Activated CD8-positive, alpha-beta memory T cell treated with anti-CD3 and anti-CD28 coated beads, Interleukin-2, amount 10 ng/mL, durations not matched to agents 7 days and 5 days (primary cell): ENCODE measurements around the gene UBA3. TPM values are rescaled to one million over a fixed set of nuclear protein-coding genes. Genes with fewer than 3 reads are reported as not detected.
A peak's percentile ranks its signal among the peaks of the same experiment; 100 is the strongest.

Experiments
- ATAC-seq: fragments of 150-1000 bp; cut with Tn5 transposase; one replicate; pipeline ENCODE4 v1.10.0; 2021; ENCODE audit warnings: moderate library complexity
- CTCF ChIA-PET: fragments of 350-600 bp; sonication (Branson Sonifier 250); formaldehyde crosslinking; loops from one replicate; lab custom pipeline; 2021; ENCODE audit warnings: antibody characterized with exemption; lab: Charles Lee
- DNase-seq: peaks from one replicate; pipeline ENCODE4 v3.0.0-alpha.2; 2020
- H3K27ac Mint-ChIP-seq: one replicate; pipeline ENCODE4 v1.8.0; 2021; ENCODE audit warnings: mild to moderate bottlenecking, mixed read lengths
- H3K27me3 Mint-ChIP-seq: one replicate; pipeline ENCODE4 v1.8.0; 2021; ENCODE audit warnings: mixed read lengths
- H3K36me3 Mint-ChIP-seq: one replicate; pipeline ENCODE4 v1.8.0; 2021; ENCODE audit warnings: mild to moderate bottlenecking, mixed read lengths
- H3K4me1 Mint-ChIP-seq: one replicate; pipeline ENCODE4 v1.8.0; 2021; ENCODE audit warnings: mixed read lengths
- H3K4me3 Mint-ChIP-seq: one replicate; pipeline ENCODE4 v1.8.0; 2021; ENCODE audit warnings: mild to moderate bottlenecking, moderate library complexity, mixed read lengths
- H3K9me3 Mint-ChIP-seq: one replicate; pipeline ENCODE4 v1.8.0; 2022; ENCODE audit warnings: low read depth, mixed read lengths
- total RNA-seq, 2 experiments: library from RNA; stranded (reverse); gene quantifications; one replicate each; pipeline ENCODE4 v1.2.3, GENCODE V29; 2021

The UBA3 gene
- total RNA-seq, 2 experiments from 2014 or later: 104 to 133 TPM

DNA sequence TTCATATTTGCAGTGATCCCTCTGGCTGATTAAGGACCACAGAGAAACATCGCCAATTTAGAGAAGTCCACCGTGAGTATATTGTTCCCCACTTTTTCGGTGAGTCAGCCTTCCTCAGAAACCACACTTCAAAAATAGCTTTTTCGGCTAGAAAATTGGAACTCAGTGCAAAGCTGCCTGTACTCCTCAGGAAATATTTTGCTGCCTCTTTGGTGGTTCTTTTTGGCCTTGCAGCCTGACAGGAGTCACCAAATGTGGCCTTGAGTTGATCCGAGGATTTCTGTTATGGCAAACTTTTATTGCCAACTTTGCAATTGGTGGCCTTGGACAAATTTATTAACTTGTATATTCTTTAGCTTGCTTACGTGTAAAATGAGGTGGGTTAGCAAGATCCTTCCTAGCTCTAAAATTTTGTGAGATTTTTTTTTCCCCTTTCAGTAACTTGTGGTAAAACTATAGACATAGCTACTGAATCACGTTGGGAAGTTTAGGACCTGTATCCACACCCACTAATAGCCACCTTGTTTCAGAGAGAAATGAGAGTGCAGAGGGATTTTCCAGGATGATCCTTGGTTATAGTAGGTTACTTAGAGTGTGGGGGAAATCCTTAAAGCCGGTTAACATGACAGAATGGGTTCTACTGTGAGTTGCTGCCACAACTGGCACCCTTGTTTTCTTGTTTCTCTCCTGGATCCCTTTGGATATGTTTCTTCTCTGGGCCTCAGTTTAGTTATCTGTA, 14.5 kb upstream of the UBA3 start:
- CTCF ChIA-PET: interaction anchor here (0.7 to 2.9 kb wide), 6 partner anchors 12 to 50 kb away, joined by 3 to 12 read pairs (median 4); partner anchors contain the start of gene TMF1
- Mint-ChIP-seq H3K36me3 (peaks cover 66% of the 10 kb centered on the region), H3K4me1 (peaks cover 80% of the 10 kb centered on the region), H3K4me3 (peak overlapping the region; percentile 68), H3K27ac (peak overlapping the region; percentile 93), H3K9me3 (no peaks in the 10 kb centered on the region), H3K27me3 (no peaks in the 10 kb centered on the region)
- DNase-seq (no peak), ATAC-seq (peak; percentile 9)

DNA sequence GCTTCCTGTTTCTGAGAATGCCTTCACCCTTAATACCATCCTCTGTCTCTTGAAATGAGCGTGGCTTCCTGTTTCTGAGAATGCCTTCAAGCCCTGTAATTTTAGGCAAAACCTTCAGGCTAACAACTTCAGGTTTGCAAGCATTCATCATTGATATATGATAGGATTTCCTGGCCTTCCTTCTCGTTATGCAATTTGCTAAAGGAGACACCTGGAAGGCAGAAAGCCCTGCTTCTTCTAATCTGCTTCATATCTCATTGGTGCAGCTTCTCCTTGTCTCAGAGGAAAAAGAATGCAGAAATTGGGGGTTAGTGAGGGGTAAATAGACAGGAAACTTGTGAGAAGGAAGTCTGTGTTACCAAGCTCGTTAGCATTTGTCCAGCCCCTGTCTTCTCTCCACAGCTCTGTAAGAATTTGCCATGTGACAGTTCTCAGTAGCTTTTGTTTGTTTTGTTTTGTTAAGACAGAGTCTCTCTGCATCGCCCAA, 11.9 kb upstream of the UBA3 start:
- H3K36me3 Mint-ChIP-seq: peaks cover 75% of the 10 kb centered on the region
- peak; percentile 68 for DNase-seq
- H3K9me3 Mint-ChIP-seq: no peaks in the 10 kb centered on the region
- H3K4me3 Mint-ChIP-seq: peak overlapping the region; percentile 68
- no peaks in the 10 kb centered on the region for H3K27me3 Mint-ChIP-seq
- peak overlapping the region; percentile 93 for H3K27ac Mint-ChIP-seq
- CTCF ChIA-PET: interaction anchor here (1.2 to 2.8 kb wide), 5 partner anchors 10 to 70 kb away, joined by 3 to 10 read pairs (median 6); partner anchors contain the start of gene TMF1
- peak; percentile 74 for ATAC-seq
- peaks cover 84% of the 10 kb centered on the region for H3K4me1 Mint-ChIP-seq

DNA sequence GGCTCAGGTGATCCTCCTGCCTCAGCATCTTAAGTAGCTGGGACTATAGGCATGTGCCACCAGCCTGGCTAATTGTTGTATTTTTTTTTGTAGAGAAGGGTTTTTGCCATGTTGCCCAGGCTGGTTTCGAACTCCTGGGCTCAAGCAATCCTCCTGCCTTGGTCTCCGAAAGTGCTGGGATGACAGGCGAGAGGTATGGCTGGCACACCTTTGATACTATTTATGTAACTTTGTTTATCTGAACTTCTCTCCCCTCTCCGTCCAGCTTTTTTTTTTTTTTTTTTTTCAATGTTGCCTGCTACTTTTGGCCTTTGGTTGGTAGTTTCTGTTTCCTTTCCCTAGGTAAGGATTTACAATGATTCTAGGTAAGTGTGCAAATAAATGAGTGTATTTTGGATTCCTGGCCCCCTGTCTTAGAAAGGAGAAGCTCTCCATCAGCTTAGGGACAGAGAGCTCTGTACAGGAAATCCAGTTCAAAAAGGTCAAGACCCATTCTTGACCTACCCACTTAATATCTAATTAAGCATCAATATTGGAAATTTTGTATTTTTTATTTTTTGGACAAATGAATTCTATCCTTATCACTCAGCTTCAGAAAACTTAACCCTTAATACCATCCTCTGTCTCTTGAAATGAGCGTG, 11.3 kb upstream of the UBA3 start:
- Mint-ChIP-seq H3K36me3 (peaks cover 76% of the 10 kb centered on the region), H3K9me3 (no peaks in the 10 kb centered on the region), H3K27ac (peak overlapping the region; percentile 93), H3K4me1 (peaks cover 80% of the 10 kb centered on the region), H3K27me3 (no peaks in the 10 kb centered on the region), H3K4me3 (peak overlapping the region; percentile 68)
- ATAC-seq: peak; percentile 5
- no peak for DNase-seq
- CTCF ChIA-PET: interaction anchor here (1.2 to 2.8 kb wide), 5 partner anchors 10 to 70 kb away, joined by 3 to 10 read pairs (median 6); partner anchors contain the start of gene TMF1

DNA sequence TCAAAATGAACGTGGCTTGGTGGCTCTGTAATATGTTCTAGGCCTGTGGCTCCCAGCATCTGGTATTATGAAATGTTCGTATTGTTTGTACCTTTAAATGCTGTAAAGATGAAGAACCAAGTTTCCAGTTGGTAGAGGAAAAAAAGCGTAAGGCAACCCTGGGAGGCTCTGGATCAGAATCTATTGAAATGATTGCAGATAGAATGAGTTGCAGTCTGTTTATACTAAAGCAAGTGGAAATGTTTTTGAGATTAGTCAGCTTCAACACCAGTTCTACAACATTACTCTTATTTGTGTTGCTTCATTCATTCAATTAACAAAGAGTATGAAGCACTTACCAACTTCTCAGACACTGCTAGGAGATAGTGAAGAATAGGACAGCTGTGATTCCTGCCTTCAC, 9.9 kb upstream of the UBA3 start:
- H3K27me3 Mint-ChIP-seq: no peaks in the 10 kb centered on the region
- ATAC-seq: no peak
- H3K27ac Mint-ChIP-seq: peak overlapping the region; percentile 80
- CTCF ChIA-PET: interaction anchor here (1.2 to 8.8 kb wide), 6 partner anchors 26 to 44 kb away, joined by 3 to 49 read pairs (median 4); partner anchors contain the start of gene TMF1
- peaks cover 67% of the 10 kb centered on the region for H3K4me1 Mint-ChIP-seq
- DNase-seq: no peak
- H3K36me3 Mint-ChIP-seq: peaks cover 74% of the 10 kb centered on the region
- H3K9me3 Mint-ChIP-seq: no peaks in the 10 kb centered on the region
- peak overlapping the region; percentile 97 for H3K4me3 Mint-ChIP-seq

DNA sequence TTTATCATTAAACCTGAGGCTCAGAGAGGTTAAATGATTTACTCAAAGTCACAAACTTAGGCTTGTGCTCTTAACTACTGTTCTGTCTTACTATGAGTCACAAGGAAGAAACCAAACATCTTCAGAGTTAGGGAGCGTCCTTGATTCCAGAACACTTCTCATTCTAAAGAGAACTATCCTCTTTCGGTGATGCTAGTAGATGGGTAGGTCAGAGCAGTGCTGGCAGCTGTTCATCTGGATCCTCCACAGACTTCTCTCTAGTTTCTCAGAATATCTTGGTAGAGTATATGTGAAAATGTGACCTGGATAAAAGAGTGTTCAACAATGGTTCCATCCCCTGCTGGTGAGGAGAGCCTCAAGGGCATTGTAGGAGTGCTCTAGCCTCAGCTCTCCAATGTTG, 7.9 kb upstream of the UBA3 start:
- CTCF ChIA-PET: interaction anchor here (1.0 to 8.8 kb wide), 3 partner anchors 31 to 40 kb away, joined by 3 to 49 read pairs (median 5); partner anchors contain the start of gene TMF1
- Mint-ChIP-seq H3K36me3 (peaks cover 59% of the 10 kb centered on the region), H3K4me1 (peaks cover 63% of the 10 kb centered on the region), H3K27ac (peak overlapping the region; percentile 83), H3K27me3 (no peaks in the 10 kb centered on the region), H3K4me3 (peak overlapping the region; percentile 97), H3K9me3 (no peaks in the 10 kb centered on the region)
- ATAC-seq (no peak), DNase-seq (no peak)

DNA sequence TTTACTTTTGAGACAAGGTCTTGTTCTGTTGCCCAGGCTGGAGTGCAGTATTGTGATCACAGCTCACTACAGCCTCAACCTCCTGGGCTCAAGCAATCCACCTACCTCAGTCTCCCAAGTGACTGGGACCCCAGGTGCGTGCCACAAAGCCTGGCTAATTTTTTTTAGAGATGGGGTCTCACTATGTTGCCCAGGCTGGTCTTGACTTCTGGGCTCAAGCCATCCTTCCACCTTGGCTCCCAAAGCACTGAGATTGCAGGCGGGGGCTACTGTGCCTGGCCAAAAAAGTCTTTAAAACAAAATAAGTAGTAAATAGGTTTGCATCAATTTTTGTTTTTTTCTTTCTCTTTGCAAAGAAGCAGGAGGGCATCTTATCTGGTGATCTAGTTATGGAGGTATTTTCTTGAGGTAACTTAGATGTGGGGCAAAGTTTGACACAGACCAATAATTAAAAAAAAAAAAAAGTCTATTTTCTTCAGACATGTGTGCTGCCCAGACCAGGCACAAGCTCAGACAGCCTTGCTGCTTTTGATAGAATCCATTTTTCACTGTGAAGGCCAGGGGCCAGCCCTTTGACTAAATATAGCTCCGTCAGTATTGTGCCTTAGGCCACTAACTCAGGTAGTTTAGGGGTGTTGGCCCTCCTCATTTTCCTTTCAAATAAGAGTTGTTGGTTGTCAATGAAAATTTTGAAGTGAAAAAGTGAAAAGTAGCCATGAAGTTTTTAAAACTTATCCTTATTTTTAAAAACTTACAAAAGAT, 7.0 kb upstream of the UBA3 start:
- Mint-ChIP-seq H3K27me3 (no peaks in the 10 kb centered on the region), H3K27ac (peak overlapping the region; percentile 81), H3K9me3 (no peaks in the 10 kb centered on the region), H3K36me3 (peaks cover 53% of the 10 kb centered on the region), H3K4me3 (peak overlapping the region; percentile 97), H3K4me1 (peaks cover 62% of the 10 kb centered on the region)
- ATAC-seq (no peak), DNase-seq (no peak)
- CTCF ChIA-PET: interaction anchor here (1.0 to 8.8 kb wide), 5 partner anchors 12 to 40 kb away, joined by 3 to 49 read pairs (median 4); partner anchors contain the start of gene TMF1

DNA sequence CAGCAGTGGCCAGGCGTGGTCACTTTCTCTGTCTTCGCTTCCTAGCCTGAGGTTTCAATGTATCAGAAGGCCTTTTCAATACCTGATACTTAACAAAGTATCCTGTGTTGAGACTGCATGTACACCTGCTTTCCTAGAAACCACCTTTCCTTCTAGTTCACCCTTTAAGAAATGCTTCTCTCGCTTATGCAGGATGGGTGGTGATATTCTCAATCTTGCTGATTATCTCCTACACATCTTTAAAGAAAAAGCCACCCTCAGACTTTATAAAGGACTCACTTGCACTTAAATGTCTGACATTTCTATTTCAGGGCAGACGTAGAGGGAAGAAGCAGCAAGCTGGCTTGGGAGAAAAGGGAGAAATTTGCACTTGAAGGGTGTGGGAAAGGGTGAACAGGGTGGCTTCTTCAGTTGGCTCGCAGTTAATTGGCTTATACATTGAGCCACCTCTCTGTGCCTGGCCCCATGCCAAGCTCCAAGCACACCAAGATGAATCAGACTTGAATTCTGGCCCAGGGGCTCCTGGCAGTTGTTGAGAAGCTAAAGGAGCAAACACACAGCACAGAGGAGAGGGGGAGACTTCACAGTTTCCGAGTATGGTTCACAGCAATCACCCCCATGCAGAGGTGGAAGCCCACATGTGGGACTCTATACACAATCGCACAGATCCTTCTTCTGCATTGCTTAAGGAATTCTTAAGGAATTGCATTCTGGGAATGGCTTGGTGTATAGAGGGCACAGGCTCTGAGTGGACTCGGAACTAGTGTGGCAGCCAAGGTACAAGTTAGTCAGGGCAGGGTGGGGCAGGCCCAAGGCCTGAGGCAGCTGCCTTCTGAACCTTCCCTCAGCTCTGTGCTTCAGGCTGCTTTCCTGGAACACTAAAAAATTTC, 5.9 kb upstream of the UBA3 start:
- H3K36me3 Mint-ChIP-seq: peaks cover 46% of the 10 kb centered on the region
- H3K9me3 Mint-ChIP-seq: no peaks in the 10 kb centered on the region
- no peaks in the 10 kb centered on the region for H3K27me3 Mint-ChIP-seq
- H3K27ac Mint-ChIP-seq: peak overlapping the region; percentile 94
- peak overlapping the region; percentile 97 for H3K4me3 Mint-ChIP-seq
- CTCF ChIA-PET: interaction anchor here (0.7 to 8.8 kb wide), 7 partner anchors 10 to 75 kb away, joined by 3 to 49 read pairs (median 5); partner anchors contain the start of gene TMF1
- ATAC-seq (peak; percentile 21), DNase-seq (peak; percentile 82)
- peaks cover 63% of the 10 kb centered on the region for H3K4me1 Mint-ChIP-seq

DNA sequence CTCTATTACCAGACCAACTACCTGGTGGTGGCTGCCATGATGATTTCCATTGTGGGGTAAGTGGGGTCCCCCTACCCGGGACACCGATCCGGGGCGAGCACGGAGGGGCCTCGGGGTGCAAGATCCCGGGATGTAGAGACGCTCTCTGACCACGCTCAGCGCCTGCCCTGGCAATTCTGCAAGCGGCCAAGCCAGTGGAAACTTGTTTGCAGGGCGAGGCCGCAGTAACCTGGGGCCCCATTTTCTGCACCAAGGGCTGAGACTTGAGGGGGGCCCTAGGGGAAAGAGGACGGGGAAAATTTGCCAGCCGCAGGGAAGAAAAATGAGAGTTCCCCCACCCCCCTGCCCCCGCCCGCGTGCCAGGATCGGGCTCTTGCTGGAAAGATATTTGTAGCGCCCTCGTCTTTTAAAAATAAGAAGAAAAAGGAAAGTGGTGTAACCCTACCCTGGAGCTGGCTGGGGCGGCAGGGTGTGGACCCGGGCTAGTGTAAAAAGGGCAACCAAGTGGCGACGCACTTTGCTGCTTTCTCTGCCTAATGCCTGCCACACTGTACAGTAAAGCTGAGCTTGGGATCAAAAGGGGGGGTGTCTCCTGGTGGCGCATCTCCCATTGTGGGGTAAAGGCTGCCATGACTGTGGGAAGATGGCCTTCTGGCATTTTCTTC, 5.1 kb upstream of the UBA3 start:
- peak overlapping the region; percentile 94 for H3K27ac Mint-ChIP-seq
- no peaks in the 10 kb centered on the region for H3K9me3 Mint-ChIP-seq
- H3K27me3 Mint-ChIP-seq: no peaks in the 10 kb centered on the region
- H3K4me1 Mint-ChIP-seq: peaks cover 62% of the 10 kb centered on the region
- H3K36me3 Mint-ChIP-seq: peaks cover 41% of the 10 kb centered on the region
- H3K4me3 Mint-ChIP-seq: peak overlapping the region; percentile 97
- CTCF ChIA-PET: interaction anchor here (1.1 to 8.8 kb wide), 5 partner anchors 8 to 33 kb away, joined by 3 to 49 read pairs (median 5); partner anchors contain the start of gene TMF1
- DNase-seq (peak; percentile 54), ATAC-seq (peak; percentile 5)

DNA sequence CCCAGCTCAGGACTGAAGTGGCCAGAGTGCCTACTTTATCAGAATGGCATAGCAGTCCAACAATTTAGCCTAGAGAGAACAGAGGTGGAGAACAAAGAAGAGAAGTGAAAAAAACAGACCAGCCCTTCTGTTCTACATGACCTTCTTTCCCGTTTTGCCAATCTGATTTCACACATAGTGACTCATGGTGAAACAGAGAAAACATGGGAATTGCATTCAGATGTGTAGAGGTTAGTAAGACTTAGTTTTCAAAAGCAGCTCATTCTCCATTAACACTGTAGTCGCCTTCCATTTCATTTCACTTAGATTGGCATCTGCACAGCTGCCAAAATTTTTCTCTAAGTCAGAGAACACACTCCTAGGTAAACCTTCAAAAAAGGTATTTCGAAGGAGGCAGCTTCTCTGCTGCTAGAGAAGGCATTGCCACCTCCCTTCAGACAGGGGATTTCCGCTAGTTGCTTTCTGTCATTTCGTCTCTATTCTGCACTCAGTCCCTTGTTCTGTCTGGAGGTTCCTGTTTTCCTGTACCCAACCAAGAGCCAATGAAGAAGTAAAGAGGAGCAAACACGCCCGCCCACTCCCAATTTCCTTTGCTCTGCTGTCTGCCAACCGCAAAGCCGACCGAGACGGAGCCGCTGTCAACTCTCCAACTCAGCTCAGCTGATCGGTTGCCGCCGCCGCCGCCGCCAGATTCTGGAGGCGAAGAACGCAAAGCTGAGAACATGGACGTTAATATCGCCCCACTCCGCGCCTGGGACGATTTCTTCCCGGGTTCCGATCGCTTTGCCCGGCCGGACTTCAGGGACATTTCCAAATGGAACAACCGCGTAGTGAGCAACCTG, 4.4 kb upstream of the UBA3 start, which contains the start of gene ARL6IP5:
Gene ARL6IP5, plus strand, starts transcription at position 612 of the 842 bp plus-strand sequence. Its CDS starts 111 bp downstream, at position 723.
- H3K4me3 Mint-ChIP-seq: peak within 1 kb of the TSS; percentile 97
- peak within 1 kb of the TSS; percentile 94 for H3K27ac Mint-ChIP-seq
- H3K27me3 Mint-ChIP-seq: no peaks in the 10 kb centered on the region
- peaks cover 35% of the 10 kb centered on the region for H3K36me3 Mint-ChIP-seq
- no peaks in the 10 kb centered on the region for H3K9me3 Mint-ChIP-seq
- peak; percentile 59 for ATAC-seq
- peaks cover 55% of the 10 kb centered on the region for H3K4me1 Mint-ChIP-seq
- peak; percentile 97 for DNase-seq
- CTCF ChIA-PET: interaction anchor here (0.6 to 8.8 kb wide), 7 partner anchors 9 to 242 kb away, joined by 3 to 49 read pairs (median 3); partner anchors contain the start of gene TMF1

DNA sequence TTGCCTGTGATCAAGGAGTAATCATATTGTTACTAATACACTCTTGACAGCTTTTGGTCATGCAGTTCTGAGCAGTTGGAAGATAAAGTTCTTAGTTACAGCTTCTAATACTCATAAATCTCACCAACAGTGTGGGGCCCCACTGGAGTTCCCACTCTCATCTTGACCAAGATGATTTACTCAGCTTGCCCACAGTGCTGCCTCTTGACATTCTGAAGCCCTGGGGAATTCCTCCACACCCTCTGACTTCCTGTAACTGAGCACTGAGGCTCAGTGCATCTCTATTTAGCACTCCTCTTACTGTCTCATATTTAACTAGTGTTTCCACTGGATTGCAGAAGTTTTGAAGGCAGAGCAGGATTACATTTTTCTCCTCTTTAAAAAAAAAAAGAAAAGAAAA, 2.6 kb upstream of the UBA3 start:
- Mint-ChIP-seq H3K4me1 (peaks cover 52% of the 10 kb centered on the region), H3K27ac (peak overlapping the region; percentile 94), H3K9me3 (no peaks in the 10 kb centered on the region), H3K4me3 (peak overlapping the region; percentile 56), H3K27me3 (no peaks in the 10 kb centered on the region), H3K36me3 (peaks cover 29% of the 10 kb centered on the region)
- DNase-seq (peak; percentile 83), ATAC-seq (peak; percentile 29)
- CTCF ChIA-PET: interaction anchor here (0.7 to 8.8 kb wide), 4 partner anchors 9 to 31 kb away, joined by 3 to 49 read pairs (median 6); partner anchors contain the start of gene TMF1
